MG63 (cell line): ENCODE data around the gene LEP. TPM values are rescaled to one million over a fixed set of nuclear protein-coding genes. Genes with fewer than 3 reads are reported as not detected.
A peak's percentile ranks its signal among the peaks of the same experiment; 100 is the strongest.

ENCODE experiments used
- DNase-seq: peaks from one replicate; pipeline ENCODE4 v3.0.0-alpha.2; 2020
- H3K27me3 ChIP-seq: fragments of 250-450 bp; sonication (Bioruptor Pico); 2 replicates; pipeline ENCODE4 v1.5.1; 2020; ENCODE audit warnings: mild to moderate bottlenecking, moderate library complexity
- H3K36me3 ChIP-seq: fragments of 250-450 bp; sonication (Bioruptor Pico); 2 replicates; pipeline ENCODE4 v1.5.1; 2020; ENCODE audit warnings: mild to moderate bottlenecking, moderate library complexity
- H3K4me3 ChIP-seq: fragments of 250-450 bp; sonication (Bioruptor Pico); 2 replicates; pipeline ENCODE4 v1.5.1; 2020; ENCODE audit warnings: mild to moderate bottlenecking, moderate library complexity
- H3K9me3 ChIP-seq: fragments of 250-450 bp; sonication (Bioruptor Pico); 2 replicates; pipeline ENCODE4 v1.5.1; 2020; ENCODE audit warnings: mild to moderate bottlenecking, moderate library complexity
- total RNA-seq: library from RNA; depleted of rRNA; stranded (reverse); fragments of >200 nt; shearing (Covaris generic); gene quantifications from 2 replicates; pipeline ENCODE4 v1.2.3, GENCODE V29; 2014; ENCODE audit warnings: low replicate concordance; rRNA removed

LEP gene
- not detected in 2 replicates for total RNA-seq

DNA sequence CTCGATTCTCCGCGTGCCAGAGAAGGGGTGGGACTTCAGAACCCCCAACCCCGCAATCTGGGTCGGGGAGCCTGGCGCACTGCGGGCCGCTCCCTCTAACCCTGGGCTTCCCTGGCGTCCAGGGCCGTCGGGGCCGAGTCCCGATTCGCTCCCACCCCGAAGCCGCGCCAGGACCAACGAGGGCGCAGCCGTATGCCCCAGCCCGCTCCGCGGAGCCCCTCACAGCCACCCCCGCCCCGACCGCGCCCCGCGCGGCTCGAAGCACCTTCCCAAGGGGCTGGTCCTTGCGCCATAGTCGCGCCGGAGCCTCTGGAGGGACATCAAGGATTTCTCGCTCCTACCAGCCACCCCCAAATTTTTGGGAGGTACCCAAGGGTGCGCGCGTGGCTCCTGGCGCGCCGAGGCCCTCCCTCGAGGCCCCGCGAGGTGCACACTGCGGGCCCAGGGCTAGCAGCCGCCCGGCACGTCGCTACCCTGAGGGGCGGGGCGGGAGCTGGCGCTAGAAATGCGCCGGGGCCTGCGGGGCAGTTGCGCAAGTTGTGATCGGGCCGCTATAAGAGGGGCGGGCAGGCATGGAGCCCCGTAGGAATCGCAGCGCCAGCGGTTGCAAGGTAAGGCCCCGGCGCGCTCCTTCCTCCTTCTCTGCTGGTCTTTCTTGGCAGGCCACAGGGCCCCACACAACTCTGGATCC, at the start of gene LEP:
LEP (plus strand) TSS at position 583 of the 691 bp plus-strand sequence. CDS start 10,741 bp downstream, outside the sequence.
- Histone ChIP-seq H3K9me3 (no peaks in the 10 kb centered on the region), H3K27me3 (no peaks in the 10 kb centered on the region), H3K4me3 (no peak within 1 kb of the TSS), H3K36me3 (no peaks in the 10 kb centered on the region)
- no peak for DNase-seq

DNA sequence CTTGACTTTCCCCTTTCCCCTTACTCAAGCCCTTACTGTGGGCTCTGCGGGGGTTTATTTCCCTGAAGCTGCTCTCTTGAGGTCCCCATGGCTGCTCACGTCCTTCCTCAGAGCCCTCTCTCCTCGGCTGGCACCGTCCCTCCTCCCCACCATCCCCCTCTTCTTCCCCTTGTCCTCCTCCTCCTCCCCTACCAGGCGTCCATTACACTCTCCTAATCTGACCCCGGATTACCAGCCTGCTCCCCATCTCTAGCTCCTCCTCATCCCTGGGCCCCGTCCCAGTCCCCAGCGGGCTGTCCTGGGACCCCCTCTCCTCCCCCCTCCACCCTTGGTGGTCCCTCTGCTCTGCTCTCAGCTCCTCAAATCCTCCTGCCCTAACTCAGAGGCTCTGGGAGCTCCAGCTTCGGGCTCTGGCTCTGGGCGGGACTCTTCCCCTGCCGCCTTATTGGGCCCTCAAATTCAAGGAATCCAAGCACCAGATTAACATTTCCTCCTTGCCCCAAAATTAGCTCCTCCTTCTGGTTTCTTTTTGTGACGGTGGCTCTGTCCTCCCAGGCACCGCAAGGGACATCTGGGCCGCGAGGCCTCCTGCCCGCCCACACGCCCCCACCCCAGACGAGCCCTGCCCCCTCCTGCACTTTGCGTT, 48.5 kb upstream of the LEP start:
- H3K27me3 ChIP-seq: no peaks in the 10 kb centered on the region
- peaks cover 11% of the 10 kb centered on the region for H3K9me3 ChIP-seq
- no peaks in the 10 kb centered on the region for H3K36me3 ChIP-seq
- no peak for DNase-seq
- no peak overlapping the region for H3K4me3 ChIP-seq

DNA sequence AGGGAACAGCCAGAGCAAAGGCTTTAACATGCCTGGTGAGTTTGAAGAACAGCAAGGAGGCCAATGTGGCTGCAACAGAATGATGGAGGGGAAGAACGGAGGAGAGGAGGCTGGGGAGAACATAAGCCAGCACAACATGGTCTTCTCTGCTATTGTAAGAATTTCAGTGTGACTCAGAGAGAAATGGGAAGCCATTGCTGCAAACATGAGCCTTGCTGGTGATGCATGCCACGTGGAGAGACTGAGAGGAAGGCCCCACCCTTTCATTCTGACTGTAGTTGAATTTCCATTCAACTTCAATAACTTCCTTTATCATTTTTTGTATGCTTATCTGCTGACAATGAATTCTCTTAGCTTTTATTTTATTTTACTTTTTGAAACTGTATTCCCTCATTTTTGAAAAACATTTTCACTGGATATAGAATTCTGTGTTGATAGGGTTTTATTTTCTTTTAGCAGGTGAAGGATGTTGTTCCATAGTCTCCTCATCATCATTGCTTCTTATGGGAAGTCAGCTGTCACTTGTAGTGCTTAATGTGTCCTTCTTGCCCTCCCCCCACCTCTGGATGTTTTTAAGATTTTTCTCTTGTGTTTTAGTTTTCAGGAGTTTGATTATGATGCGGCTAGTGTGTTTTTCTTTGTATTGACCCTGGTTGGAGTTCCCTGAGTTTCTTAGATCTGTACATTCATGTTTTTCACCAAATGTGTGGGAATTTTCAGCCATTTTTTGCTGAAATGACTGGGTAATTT, 46.4 kb upstream of the LEP start:
- no peak for DNase-seq
- no peaks in the 10 kb centered on the region for H3K36me3 ChIP-seq
- peaks cover 11% of the 10 kb centered on the region for H3K9me3 ChIP-seq
- no peak overlapping the region for H3K4me3 ChIP-seq
- no peaks in the 10 kb centered on the region for H3K27me3 ChIP-seq

DNA sequence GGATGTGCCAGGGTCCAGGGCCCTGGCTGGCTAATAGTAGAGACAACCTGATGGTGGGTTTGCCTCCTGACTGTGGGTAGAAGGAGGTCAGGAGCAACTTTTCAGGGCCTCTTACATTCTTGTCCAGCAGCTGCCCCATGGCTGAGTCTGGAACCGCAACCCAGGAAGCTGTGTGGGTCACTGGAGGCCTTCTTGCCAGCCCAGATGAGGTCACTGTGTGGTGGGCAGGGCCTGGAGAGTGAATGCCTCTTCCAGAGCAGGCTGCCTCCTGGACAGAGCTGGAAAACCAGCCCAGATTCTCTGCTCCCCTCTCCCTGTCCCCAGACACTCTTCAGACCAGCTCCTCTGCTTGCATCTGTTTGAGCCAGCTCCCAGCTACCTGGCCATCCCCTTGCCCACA, 43.5 kb upstream of the LEP start:
- Histone ChIP-seq H3K9me3 (peaks cover 11% of the 10 kb centered on the region), H3K4me3 (no peak overlapping the region), H3K27me3 (no peaks in the 10 kb centered on the region), H3K36me3 (no peaks in the 10 kb centered on the region)
- peak; percentile 20 for DNase-seq

DNA sequence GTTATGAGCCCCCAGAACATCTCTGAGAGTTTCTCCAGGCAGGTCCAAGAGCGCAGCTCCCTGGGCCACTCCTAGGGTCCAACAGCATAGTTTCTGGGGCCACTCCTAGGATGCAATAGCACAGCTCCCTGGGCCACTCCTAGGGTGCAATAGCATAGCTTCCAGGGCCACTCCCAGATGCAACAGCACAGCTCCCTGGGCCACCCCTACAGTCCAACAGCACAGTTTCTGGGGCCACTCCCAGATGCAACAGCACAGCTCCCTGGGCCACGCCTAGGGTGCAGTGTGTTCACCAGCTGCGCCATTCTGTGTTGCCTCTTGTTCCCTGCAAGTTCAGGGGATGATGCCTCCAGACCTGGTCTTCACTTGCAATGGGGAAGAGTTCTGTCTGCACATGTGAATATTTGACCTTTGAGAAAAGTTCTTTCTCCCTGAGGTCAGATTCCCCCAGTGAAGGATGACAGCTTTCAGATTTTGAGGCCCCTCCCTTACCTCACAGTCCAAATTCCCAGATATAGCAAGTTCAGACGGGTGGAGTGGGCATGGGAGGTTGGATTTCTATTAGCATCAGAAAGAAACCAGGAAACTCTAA, 43.0 kb upstream of the LEP start:
- peaks cover 11% of the 10 kb centered on the region for H3K9me3 ChIP-seq
- no peak overlapping the region for H3K4me3 ChIP-seq
- H3K27me3 ChIP-seq: no peaks in the 10 kb centered on the region
- DNase-seq: no peak
- H3K36me3 ChIP-seq: no peaks in the 10 kb centered on the region

DNA sequence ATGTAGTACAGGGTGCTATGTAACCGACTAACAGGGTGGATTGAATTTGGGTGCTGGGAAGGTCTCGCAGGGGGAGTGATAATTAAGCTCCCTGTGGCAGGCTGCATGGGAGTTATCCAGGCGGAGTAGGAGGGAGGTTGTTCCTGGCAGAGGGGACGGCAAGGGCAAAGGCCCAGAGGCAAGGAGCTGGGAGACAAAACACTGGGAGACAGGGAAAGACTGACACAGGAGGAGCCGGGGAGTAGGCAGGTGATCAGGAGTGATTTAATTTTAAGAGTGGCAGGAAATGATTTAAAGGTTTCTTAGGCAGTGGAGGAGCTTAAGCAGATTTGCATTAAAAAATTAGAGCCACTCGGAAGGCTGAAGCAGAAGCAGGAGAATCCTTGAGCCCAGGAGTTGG, 40.7 kb upstream of the LEP start:
- no peak overlapping the region for H3K4me3 ChIP-seq
- H3K27me3 ChIP-seq: no peaks in the 10 kb centered on the region
- no peak for DNase-seq
- H3K36me3 ChIP-seq: no peaks in the 10 kb centered on the region
- no peaks in the 10 kb centered on the region; the same call in 1 of the 2 replicates for H3K9me3 ChIP-seq

DNA sequence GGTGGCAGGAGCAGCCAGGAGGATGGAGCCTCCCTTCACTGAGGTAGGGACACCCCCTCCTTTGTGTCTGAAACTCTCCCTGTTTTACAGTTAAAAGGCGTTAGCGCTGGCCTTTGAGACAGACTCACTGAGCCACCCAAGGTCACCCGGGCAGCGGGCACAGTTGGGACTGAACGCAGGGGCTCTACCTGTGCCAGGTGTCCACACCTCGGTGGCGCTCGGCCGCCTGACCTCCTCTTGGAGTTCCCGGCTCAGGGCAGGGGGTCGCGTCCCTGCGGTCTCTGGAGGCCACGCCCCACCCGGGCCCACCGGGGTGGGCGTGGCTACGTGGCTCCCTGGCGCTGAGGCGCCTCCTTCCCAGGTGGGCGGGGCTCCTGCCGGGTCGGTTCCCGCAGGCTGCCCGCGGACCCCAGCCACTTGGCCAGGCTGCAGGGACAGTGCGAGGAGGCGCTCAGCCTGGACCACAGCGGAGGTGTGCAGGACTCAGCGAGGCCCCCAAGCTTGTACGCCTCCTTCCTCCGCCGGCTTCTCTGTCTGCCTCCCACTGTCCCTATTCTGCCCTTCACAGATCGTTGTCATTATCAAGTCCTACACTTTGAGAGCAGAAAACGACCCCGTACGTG, 39.9 kb upstream of the LEP start:
- Histone ChIP-seq H3K9me3 (no peaks in the 10 kb centered on the region), H3K27me3 (no peaks in the 10 kb centered on the region), H3K36me3 (no peaks in the 10 kb centered on the region), H3K4me3 (no peak overlapping the region)
- no peak for DNase-seq

DNA sequence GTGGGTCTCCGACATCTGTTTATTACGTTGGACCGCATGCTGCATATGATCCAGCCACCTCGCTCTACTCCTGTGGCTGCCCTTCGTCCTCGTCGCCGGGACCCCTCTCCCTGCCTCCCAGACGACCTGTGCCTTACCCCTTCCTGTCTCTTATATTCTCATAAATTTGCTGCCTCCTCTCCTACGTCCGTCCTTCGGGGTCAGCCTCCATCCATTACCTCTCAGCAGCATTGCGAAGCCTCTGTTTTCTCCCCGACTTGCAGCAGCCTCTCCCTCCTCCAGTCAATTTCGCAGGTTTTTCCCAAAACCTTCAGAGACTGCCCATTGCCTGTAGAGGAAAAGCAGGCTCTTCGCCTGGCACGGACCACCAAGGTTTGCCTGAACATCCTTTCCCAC, 39.4 kb upstream of the LEP start:
- H3K9me3 ChIP-seq: no peaks in the 10 kb centered on the region
- H3K27me3 ChIP-seq: no peaks in the 10 kb centered on the region
- no peak overlapping the region for H3K4me3 ChIP-seq
- DNase-seq: no peak
- no peaks in the 10 kb centered on the region for H3K36me3 ChIP-seq

DNA sequence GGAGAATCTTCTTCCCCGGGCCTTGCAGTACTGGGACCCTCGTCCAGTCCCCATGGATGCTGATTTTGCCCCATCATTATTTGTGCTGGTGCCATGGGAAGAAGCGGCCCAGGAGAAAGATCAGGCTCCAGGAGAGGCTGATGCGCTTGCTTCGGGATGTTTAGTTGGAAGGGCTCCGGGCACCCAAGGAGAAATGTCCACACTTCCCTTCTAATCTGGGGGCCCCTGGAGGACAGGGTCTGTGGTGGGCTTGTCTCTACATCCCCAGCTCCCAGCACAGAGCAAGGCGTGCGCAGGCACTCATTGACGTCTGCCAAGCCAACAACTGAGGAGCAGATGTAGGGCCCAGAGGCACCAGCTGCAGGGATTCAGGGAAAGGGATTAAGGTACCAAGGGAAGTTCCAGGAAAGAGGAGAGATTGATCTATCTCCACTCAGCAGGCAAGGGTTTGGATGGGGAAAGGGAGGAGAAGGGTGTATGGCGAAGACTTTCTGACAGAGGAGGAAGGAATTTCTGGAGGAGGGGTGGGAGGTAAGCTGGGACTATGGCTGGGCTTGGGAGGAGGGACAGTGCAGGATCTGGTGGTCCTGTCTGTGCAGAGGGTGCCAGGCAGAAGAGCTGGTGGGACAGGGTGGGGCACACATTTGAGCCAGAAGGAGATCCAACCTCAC, 38.7 kb upstream of the LEP start:
- Histone ChIP-seq H3K36me3 (no peaks in the 10 kb centered on the region), H3K4me3 (no peak overlapping the region), H3K27me3 (no peaks in the 10 kb centered on the region), H3K9me3 (no peaks in the 10 kb centered on the region)
- DNase-seq: no peak

DNA sequence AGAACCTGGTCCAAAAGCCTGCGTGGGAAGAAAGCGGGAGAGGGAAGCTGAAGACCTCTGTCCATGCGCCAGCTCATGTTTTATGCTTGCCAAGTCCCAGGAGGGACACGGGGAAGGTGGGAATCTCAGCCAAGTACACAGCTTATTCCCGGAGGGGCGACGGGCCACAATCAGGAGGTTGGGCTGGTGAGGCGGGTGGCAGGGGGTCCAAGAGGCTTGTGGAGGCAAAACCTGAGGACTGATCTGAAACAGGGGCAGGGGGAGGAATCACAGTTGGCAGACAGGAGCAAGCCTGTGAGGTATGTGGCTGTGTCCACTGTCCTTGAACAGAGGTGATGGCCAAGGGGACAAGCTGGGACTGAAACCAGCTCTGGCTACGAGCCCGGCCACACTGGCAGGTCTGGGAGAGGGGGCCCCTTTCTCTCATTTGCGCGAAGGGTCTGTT, 38.0 kb upstream of the LEP start:
- no peaks in the 10 kb centered on the region for H3K27me3 ChIP-seq

DNA sequence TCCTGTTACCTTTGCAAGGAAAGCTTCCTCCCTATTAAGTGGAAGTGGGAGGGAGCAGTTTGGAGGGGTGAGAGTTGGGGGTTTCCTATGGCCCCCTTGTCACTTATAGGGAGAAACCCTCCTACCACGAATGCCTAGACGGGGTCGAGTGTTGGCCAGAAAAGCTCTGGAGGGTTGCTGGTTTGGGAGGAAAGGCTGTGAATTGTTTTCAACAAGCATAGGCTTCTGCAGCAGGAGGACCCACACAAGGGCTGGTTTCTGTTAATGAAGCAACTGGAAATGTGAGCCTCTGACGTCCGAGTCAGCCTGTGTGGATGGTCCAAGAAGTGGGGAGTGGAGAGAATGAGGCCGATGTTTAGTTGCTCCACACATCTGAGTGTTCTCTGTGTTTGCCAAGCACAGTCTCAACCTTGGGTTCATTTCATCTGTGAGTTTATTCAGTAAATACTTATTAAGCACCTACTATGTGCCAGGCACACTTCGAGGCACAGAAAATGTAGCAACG, 37.3 kb upstream of the LEP start:
- no peaks in the 10 kb centered on the region for H3K36me3 ChIP-seq
- H3K4me3 ChIP-seq: no peak overlapping the region
- H3K27me3 ChIP-seq: no peaks in the 10 kb centered on the region
- no peak for DNase-seq
- H3K9me3 ChIP-seq: no peaks in the 10 kb centered on the region

More for the DNA sequence above, 38.0 kb upstream of the LEP start:
- DNase-seq: no peak
- Histone ChIP-seq H3K9me3 (no peaks in the 10 kb centered on the region), H3K36me3 (no peaks in the 10 kb centered on the region), H3K4me3 (no peak overlapping the region)

DNA sequence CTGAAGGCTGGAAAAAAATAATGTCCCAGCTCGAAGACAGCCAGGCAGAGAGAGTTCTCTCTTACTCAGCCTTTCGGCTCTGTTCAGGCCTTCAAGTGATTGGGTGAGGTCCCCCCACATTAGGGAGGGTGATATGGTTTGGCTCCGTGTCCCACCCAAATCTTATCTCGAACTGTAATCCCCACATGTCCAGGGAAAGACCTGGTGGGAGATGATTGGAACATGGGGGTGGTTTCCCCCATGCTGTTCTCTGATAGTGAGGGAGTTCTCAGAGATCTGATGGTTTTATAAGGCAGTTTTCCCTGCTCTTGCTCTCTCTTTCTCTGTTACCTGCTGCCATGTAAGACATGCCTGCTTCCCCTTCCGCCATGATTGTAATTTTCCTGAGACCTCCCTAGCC, 36.6 kb upstream of the LEP start:
- no peaks in the 10 kb centered on the region for H3K27me3 ChIP-seq
- no peaks in the 10 kb centered on the region for H3K9me3 ChIP-seq
- H3K4me3 ChIP-seq: no peak overlapping the region
- no peaks in the 10 kb centered on the region for H3K36me3 ChIP-seq
- DNase-seq: no peak

DNA sequence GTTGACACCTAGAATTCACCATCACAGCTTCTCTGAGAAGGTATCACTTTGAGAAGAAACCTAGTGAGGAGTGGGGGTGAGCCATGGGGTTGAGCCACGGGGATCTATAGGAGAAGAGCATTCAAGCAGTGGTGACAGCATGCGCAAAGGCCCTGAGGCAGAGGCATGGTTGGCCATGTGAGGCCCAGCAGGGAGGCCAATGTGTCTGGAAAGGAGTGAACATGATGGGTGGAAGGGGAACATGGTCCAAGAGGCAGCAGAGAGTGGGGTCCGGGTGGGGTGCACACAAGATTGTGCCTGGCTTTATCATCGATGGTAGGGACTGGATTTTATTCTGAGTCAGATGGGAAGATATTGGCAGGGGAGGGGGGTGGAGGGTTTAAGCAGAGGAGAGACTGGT, 36.0 kb upstream of the LEP start:
- Histone ChIP-seq H3K27me3 (no peaks in the 10 kb centered on the region), H3K9me3 (no peaks in the 10 kb centered on the region), H3K4me3 (no peak overlapping the region), H3K36me3 (no peaks in the 10 kb centered on the region)
- no peak for DNase-seq

DNA sequence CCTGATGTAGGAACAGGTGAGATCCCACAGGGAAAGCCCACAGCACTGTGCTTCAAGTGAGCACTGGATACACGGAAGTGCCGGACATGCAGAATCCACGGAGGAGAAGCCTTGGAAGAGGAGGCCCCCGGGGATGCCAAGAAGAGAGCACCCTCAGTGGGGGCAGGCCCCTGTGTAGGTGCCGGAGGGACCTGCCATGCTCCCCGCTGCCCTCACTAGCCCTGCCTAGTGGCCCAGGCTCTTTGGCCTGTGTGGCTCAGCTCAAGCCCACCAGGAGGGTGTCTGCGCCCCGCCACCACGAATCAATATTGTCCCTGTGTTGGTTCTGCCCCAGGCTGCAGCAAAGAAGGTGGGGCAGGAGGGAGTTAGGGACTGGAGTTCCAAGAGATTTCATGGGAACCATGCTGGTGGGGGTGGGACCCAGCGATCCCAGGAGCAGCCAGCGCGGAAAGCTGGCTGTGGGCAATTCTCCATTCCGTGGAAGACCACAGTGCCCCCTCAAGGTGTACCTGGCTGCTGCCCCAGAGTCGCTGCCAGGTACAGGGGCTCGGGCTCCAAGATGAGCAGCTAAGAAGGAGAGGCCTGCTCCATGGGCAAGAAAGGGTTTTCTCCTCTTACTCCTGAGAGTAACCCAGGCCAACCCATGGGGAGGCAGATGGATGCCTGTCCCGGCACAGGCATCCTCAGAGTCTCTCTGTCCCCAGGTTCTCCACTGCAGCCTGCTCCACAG, 34.9 kb upstream of the LEP start:
- Histone ChIP-seq H3K27me3 (no peaks in the 10 kb centered on the region), H3K36me3 (no peaks in the 10 kb centered on the region), H3K9me3 (no peaks in the 10 kb centered on the region), H3K4me3 (no peak overlapping the region)
- no peak for DNase-seq

DNA sequence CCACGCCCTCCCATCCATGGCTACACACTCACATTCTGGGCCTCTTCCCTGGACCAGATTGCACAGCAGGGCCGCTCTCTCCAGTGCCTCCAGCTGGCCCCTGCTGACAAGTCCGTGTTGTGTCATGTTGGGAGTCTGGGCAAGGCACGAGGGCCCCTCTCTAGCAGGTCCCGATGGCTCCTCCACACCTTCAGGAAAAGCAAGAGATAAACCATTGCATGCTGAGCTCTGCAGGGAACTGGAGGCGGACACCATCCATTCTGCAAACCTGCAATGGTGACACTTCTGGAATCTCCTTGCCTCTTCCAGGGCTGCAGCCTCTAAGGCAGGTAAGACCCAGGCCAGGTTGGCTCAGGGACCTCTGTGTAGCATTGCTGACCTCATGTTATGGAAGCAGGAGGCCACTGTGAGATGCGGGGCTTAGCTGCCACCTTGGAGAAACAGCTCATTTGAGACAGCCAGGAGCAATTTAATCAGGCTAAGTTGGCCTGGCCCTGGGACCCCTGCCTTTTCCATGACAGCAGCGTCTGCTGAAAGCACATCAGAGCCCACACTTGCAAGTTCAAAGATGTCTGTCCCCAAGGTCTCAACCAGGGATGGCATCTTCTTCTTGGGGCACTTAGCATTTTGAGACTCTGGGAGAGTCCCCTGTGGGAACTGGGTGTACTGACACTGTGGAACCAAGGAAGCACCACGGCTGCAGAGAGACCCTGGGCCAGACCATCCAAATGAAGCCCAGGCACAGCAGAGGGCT, 34.2 kb upstream of the LEP start:
- no peaks in the 10 kb centered on the region for H3K36me3 ChIP-seq
- H3K4me3 ChIP-seq: no peak overlapping the region
- no peak for DNase-seq
- H3K27me3 ChIP-seq: no peaks in the 10 kb centered on the region
- H3K9me3 ChIP-seq: no peaks in the 10 kb centered on the region
